ENCODE measurements around the gene PBRM1.

PBRM1 gene

DNA sequence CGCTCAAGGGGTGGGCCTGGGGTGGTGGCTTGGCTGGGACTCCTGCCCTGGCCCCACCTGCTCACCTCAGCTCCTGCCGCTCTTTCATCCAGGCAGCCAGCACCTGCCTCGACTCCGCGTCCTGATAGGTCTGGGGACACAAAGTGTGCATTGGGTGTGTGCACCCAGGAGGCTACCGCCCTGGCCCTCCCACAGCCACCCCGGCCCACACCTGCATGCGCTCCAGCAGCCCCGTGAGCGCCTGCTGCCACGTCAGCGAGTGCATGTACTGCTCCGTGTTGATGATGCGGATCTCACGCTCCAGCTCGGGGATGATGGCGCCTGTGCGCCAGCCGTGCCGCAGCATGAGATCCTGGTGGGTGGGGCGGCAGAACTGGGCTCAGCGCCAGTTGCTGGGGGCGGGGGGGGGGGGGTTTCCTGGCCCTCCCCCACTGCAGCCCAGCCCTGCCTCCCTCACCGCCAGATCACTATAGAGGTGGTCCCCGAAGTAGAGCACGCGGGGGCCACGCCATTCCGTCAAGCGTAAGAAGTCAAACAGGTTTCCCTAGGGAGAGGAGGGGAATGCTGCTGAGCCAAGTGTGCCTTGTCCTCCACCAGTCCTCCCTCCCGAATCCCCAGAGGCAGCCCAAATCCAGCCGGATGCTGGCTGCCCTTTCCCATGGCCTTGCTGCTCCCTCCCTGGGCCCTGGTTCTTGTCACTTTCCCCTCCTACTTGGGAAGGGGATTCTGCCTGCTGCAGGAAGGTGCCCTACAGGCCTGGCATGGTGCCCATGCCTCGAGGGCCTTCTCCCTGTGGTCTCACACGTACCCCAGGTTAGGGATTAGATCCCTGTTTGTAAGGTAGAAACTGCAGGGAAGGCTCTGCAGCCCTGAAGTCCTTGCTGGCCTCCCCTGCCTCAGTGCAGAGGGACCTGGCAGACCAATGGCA lies 160.7 kb downstream of the PBRM1 start:
- no peak for DNase-seq (ENCODE audit: low read depth)

DNA sequence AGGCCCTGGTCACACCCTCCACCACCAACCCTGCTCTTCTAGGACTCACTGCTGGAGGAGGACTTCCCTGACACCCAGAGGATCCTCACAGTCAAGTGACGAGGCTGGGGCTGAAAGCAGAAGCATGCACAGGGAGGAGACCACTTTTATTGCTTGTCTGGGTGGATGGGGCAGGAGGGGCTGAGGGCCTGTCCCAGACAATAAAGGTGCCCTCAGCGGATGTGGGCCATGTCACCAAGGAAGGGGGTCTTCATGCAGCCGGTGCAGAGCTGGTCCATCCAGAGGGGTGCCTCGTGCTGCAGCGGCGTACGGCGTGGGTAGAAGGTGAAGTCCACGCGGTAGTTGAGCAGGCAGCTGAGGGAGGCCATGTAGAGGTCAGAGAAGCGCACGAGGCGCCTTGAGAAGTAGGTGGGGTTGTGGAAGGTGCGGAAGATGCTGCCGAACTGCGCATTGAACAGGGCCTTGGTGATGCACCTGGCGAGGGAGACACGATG lies 161.4 kb downstream of the PBRM1 start:
- DNase-seq (ENCODE audit: low read depth), result no peak

DNA sequence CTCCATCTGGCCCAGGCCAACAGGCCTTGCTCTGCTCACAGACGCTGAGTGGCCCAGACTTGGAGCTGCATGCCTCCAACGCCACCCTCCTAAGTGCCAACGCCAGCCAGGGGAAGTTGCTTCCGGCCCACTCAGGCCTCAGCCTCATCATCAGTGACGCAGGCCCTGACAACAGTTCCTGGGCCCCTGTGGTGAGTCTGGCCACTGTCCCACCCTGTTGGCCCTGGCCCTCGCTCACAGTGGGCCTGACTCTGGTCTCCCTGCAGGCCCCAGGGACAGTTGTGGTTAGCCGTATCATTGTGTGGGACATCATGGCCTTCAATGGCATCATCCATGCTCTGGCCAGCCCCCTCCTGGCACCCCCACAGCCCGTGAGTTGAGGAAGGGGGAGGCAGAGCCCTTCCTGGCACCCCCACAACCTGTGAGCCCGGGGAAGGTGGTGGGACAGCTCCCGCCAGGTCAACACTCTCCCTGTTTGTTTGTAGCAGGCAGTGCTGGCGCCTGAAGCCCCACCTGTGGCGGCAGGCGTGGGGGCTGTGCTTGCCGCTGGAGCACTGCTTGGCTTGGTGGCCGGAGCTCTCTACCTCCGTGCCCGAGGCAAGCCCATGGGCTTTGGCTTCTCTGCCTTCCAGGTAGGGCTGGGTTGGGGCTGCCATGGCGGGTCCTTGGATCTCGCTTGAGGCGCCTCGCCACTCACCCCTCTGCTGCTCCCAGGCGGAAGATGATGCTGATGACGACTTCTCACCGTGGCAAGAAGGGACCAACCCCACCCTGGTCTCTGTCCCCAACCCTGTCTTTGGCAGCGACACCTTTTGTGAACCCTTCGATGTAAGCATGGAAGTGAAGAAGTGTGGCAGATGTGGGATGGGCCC lies 162.1 kb downstream of the PBRM1 start:
- DNase-seq (ENCODE audit: low read depth), result no peak

DNA sequence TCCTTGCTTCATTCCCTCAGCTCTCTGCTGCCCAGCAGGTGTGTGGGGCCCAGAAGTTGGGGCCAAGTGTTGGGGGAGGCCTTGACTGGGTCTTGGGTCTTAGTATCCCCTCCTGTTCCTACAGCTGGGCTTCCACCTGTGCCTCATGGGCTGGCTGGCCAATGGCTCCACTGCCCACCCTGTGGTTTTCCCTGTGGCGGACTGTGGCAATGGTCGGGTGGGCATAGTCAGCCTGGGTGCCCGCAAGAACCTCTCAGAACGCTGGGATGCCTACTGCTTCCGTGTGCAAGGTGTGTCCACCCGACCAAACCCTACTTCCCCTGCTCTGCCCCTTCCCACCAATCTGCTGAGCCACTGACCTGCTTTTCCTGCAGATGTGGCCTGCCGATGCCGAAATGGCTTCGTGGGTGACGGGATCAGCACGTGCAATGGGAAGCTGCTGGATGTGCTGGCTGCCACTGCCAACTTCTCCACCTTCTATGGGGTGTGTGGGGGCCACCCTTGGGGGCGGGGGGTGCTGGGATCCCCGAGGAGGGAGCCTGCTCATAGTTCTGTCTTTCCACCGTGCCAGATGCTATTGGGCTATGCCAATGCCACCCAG lies 163.0 kb downstream of the PBRM1 start:
- no peak for DNase-seq (ENCODE audit: low read depth)

- no peak for DNase-seq (ENCODE audit: low read depth)
Measured at GRCh38 chr3:52521881-52522650, 163.6 kb downstream of the PBRM1 start.

- no peak for DNase-seq (ENCODE audit: low read depth)
Measured at GRCh38 chr3:52521488-52521824, 164.3 kb downstream of the PBRM1 start.

DNA sequence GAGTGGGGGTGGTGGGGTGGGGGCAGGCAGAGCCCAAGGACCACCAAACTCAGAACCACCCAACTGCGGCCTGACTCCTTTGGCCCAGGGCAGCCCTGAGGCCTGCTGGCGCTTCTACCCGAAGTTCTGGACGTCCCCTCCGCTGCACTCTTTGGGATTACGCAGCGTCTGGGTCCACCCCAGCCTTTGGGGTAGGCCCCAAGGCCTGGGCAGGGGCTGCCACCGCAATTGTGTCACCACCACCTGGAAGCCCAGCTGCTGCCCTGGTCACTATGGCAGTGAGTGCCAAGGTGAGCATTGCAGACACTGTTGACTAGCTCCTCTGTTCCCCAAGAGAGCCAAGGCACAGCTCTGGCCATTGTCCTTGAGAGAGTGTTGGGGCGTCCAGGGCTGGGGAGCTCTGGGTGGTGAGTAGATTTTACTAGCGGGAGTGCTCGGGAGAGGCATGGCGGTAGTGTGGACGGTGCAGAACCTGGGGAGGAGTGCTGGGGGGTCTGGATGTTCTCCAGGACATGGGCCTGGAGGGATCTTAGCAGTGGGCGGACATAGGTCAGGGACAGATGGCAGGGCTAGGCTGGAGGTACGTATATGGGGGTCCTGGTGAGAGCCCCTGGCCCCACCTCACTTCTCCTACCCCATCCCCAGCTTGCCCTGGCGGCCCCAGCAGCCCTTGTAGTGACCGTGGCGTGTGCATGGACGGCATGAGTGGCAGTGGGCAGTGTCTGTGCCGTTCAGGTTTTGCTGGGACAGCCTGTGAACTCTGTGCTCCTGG lies 164.8 kb downstream of the PBRM1 start:
- no peak for DNase-seq (ENCODE audit: low read depth)

GRCh38 chr3:52520141-52520667 lies 165.5 kb downstream of the PBRM1 start:
- DNase-seq (ENCODE audit: low read depth), result no peak

DNA sequence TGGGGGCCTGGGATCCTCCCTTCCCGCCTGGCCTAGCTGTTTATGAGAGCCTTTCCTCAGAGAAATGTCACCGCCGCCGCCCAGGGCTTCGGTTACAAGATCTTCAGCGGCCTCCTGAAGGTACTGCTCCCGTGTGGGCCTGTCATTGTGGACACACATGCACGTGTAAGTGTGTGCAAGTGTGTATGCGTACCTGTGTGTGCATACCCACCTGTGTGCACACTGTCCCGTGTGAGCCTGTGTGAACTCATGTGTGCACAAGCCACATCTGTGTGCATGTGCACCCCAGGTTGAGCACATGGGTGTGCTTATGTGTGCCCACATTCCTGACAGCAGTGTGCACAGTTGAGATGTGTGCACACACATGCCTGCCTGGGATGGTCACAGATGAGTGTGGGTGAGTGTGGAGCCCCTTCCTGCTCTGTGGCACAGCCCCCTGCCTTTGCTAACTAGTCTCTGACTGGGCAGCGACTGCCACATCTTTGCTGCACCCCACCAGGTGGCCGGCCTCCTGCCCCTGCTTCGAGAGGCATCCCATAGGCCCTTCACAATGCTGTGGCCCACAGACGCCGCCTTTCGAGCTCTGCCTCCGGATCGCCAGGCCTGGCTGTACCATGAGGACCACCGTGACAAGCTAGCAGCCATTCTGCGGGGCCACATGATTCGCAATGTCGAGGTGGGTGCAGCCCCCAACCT lies 166.1 kb downstream of the PBRM1 start:
- DNase-seq (ENCODE audit: low read depth), result no peak

DNA sequence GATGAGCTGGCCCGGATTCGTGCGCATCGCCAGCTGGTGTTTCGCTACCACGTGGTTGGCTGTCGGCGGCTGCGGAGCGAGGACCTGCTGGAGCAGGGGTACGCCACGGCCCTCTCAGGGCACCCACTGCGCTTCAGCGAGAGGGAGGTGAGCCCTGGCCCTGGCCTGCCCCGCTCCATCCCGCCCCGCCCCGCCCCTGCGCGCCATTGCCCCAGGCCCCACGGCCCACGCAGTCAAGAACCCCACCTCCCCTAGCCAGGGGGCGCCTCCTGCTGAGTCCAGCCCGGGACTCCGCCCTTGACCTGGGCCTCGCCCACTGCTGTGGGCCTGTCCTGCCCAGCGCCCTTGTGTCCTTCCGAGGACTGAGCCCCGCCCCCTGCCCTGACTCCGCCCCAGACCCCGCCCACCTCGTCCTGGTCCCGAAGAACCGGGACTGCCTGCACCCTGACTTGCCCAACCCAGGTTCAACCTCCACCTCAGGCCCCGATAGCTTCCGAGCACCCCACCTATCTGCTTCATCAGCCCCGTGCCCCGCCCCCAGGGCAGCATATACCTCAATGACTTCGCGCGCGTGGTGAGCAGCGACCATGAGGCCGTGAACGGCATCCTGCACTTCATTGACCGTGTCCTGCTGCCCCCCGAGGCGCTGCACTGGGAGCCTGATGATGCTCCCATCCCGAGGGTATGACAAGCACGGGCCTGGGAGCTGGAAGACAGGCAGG lies 166.8 kb downstream of the PBRM1 start:
- DNase-seq (ENCODE audit: low read depth), result no peak

DNA sequence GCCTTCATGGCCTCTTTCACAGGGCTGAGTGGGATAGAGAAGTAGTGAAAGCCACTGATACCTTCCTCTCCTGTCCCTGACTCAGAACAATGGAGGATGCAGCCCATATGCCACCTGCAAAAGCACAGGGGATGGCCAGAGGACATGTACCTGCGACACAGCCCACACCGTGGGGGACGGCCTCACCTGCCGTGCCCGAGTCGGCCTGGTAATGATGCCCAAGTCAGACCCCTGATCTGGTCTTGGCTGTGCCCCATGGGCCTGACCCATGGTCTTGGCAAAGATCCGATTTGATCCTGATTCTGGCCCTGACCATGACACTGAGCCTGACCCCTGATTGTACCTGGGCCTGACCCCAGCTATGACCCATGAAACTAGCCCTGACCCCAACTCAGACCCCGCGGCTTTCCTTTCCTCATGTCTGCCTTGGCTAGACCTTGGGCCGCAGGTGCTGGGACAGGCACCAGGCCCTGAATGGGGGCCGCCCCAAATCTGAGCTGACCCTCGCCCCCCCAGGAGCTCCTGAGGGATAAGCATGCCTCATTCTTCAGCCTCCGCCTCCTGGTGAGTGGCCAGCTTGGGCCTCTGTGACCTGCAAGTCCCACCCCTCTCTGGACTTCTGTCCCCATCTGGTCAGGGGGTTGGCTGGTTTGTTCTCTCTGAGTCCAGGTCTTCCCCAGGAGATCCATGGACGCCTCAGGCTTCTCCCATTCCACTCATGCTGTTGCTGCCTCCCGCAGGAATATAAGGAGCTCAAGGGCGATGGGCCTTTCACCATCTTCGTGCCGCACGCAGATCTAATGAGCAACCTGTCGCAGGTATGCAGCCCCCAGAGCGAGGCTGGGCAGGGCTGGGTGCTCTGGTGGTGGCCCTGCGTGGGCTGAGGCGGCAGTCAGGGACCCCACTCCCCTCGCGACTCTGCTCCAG lies 167.7 kb downstream of the PBRM1 start:
- no peak for DNase-seq (ENCODE audit: low read depth)

- DNase-seq (ENCODE audit: low read depth), result no peak
Measured at GRCh38 chr3:52516509-52517195, 169.1 kb downstream of the PBRM1 start.

DNA sequence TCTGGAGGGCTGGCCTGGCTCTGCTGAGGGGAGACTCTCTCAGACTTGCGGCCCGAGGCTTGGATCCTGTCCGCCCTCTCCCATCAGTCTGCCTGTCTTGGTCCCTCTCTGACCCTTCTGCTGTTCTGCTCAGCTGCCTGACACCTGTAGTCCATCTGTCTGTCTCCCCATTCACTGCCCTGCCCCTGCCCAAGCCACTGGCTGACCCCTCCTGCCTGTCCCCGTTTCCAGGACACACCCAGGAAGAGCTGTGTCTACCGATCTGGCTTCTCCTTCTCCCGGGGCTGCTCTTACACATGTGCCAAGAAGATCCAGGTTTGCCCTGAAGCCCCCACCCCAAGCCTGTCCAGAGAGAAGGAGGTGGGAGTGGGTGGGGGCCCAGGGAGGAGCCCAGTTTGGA lies 170.5 kb downstream of the PBRM1 start:
- DNase-seq (ENCODE audit: low read depth), result no peak

- no peak for DNase-seq (ENCODE audit: low read depth)
Measured at GRCh38 chr3:52514576-52514975, 171.1 kb downstream of the PBRM1 start.

DNA sequence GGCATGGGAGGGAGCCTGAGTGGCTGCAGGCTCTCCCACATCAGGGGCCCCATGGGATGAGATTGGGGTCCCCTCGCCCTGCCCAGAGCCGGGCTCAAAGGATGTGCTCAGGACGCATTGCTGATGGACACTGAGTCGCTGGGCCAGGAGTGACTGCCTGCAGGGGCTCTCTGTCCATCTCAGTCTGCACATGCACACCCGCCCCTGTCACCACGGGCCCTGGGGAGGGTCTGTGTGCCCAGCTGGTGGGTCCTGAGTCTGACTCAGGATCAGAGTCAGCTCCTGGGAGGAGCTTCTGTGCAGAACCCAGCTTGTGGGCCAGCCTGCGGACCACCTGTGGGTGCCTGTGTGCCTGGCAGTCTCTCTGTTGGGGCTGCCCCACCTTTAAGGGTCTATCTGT lies 172.4 kb downstream of the PBRM1 start:
- no peak for DNase-seq (ENCODE audit: low read depth)

DNA sequence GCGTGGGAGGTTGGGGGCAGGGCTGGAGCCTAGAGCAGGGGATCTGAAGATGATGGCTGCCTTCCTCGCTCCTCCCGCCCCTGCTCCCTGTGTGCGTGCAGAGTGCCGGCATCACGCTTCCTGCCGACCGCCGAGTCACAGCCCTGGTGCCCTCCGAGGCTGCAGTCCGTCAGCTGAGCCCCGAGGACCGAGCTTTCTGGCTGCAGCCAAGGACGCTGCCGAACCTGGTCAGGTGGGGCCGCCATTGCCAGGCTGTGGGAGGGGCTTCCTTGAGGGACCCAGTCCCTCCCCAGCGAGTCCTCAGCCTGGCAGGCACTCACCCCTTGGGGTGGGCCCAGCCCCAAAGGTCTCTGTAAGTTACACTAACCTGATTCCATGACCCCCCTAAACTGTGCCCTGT lies 173.0 kb downstream of the PBRM1 start:
- DNase-seq (ENCODE audit: low read depth), result no peak

- no peak for DNase-seq (ENCODE audit: low read depth)
Measured at GRCh38 chr3:52512105-52512504, 173.6 kb downstream of the PBRM1 start.

- DNase-seq (ENCODE audit: low read depth), result no peak
Measured at GRCh38 chr3:52511509-52511908, 174.2 kb downstream of the PBRM1 start.
